Stimulated activated CD4-positive, alpha-beta T cell treated with anti-CD3 and anti-CD28 coated beads, Interleukin-15, amount 100 ng/mL, for 48 hours (primary cell): ENCODE results near the gene OR52L1.
"Not testable (repeated sequence)": the region's sequence is repeated elsewhere in the genome, so short reads cannot be mapped to it uniquely, and the experiment has no call there.

Experiments
- DNase-seq, 2 donors: peaks; one replicate each; pipeline ENCODE4 v3.0.0-alpha.2; 2020; ENCODE audit warnings: low read depth in 2 of 2

The OR52L1 gene

GRCh38 chr11:5986885-5987284, at the start of gene OR52L1:
OR52L1 (minus strand) TSS chr11:5986985; CDS start chr11:5986930, 55 bp downstream.
- DNase-seq = no peak

- DNase-seq = no peak
Observed at GRCh38 chr11:6030708-6031405, 44.1 kb upstream of the OR52L1 start, which contains the start of gene OR56A1. OR56A1 (minus strand) TSS chr11:6030758; CDS start chr11:6027692, 3,066 bp downstream.

GRCh38 chr11:6027501-6027900, 40.7 kb upstream of the OR52L1 start:
- DNase-seq = no peak

GRCh38 chr11:6025056-6025455, 38.3 kb upstream of the OR52L1 start:
- DNase-seq = no peak

GRCh38 chr11:6022956-6023355, 36.2 kb upstream of the OR52L1 start:
- DNase-seq = no peak

GRCh38 chr11:6013042-6013441, 26.3 kb upstream of the OR52L1 start:
- no peak for DNase-seq

GRCh38 chr11:6012035-6012668, 25.4 kb upstream of the OR52L1 start:
- no peak for DNase-seq

- DNase-seq = no peak
Observed at GRCh38 chr11:6006846-6007245, 20.1 kb upstream of the OR52L1 start, which contains the start of gene OR56A4. OR56A4 (minus strand) TSS chr11:6006946; CDS start chr11:6002992, 3,954 bp downstream.

- no peak for DNase-seq
Observed at GRCh38 chr11:6006395-6006794, 19.6 kb upstream of the OR52L1 start.

- no peak for DNase-seq
Observed at GRCh38 chr11:6002202-6002699, 15.5 kb upstream of the OR52L1 start.

GRCh38 chr11:5994791-5995190, 8.0 kb upstream of the OR52L1 start:
- no peak for DNase-seq

- DNase-seq = no peak
Observed at GRCh38 chr11:5992604-5993251, 5.9 kb upstream of the OR52L1 start.

GRCh38 chr11:5992150-5992549, 5.4 kb upstream of the OR52L1 start:
- DNase-seq = no peak

- no peak for DNase-seq
Observed at GRCh38 chr11:5989203-5989602, 2.4 kb upstream of the OR52L1 start.

GRCh38 chr11:5983443-5983842, 3.3 kb downstream of the OR52L1 start:
- DNase-seq = no peak

GRCh38 chr11:5973530-5973929, 13.3 kb downstream of the OR52L1 start:
- no peak for DNase-seq

- no peak for DNase-seq
Observed at GRCh38 chr11:5968394-5968793, 18.4 kb downstream of the OR52L1 start, which contains the start of gene OR56A5. OR56A5 (minus strand) TSS chr11:5968494; CDS start chr11:5968494, 0 bp downstream.

- DNase-seq = no peak
Observed at GRCh38 chr11:5967708-5968107, 19.1 kb downstream of the OR52L1 start.

- no peak for DNase-seq
Observed at GRCh38 chr11:5966958-5967357, 19.8 kb downstream of the OR52L1 start.

- not testable (repeated sequence) for DNase-seq
Observed at GRCh38 chr11:5960704-5961320, 26.0 kb downstream of the OR52L1 start.

- no peak for DNase-seq
Observed at GRCh38 chr11:5955586-5955985, 31.2 kb downstream of the OR52L1 start.

- no peak for DNase-seq
Observed at GRCh38 chr11:5941951-5942350, 44.8 kb downstream of the OR52L1 start, which contains the start of gene OR56A3. OR56A3 (plus strand) TSS chr11:5942251; CDS start chr11:5947347, 5,096 bp downstream.
